IPS-NIHi7 (cell line): ENCODE measurements around the gene TNFRSF18.

ENCODE experiments used
- DNase-seq: peaks from one replicate; pipeline ENCODE4 v3.0.0; 2012; ENCODE audit warnings: mixed read lengths; ENCODE audit errors: extremely low spot score

TNFRSF18 gene

GRCh38 chr1:1166642-1167397, 39.6 kb downstream of the TNFRSF18 start:
- no peak for DNase-seq

GRCh38 chr1:1165900-1166421, 40.4 kb downstream of the TNFRSF18 start:
- DNase-seq: no peak

GRCh38 chr1:1165485-1165884, 40.9 kb downstream of the TNFRSF18 start:
- no peak for DNase-seq

GRCh38 chr1:1164701-1165451, 41.5 kb downstream of the TNFRSF18 start:
- peak; percentile 61 for DNase-seq

GRCh38 chr1:1164361-1164700, 42.1 kb downstream of the TNFRSF18 start:
- no peak for DNase-seq

GRCh38 chr1:1163538-1164070, 42.8 kb downstream of the TNFRSF18 start:
- no peak for DNase-seq

GRCh38 chr1:1162597-1163537, 43.5 kb downstream of the TNFRSF18 start:
- peak; percentile 69 for DNase-seq

- DNase-seq: no peak
Measured at GRCh38 chr1:1161683-1162079, 44.7 kb downstream of the TNFRSF18 start.

GRCh38 chr1:1161078-1161682, 45.2 kb downstream of the TNFRSF18 start:
- no peak for DNase-seq

- DNase-seq: no peak
Measured at GRCh38 chr1:1160281-1160930, 46.0 kb downstream of the TNFRSF18 start.

GRCh38 chr1:1157914-1158710, 48.3 kb downstream of the TNFRSF18 start:
- peak; percentile 56 for DNase-seq

GRCh38 chr1:1157426-1157913, 48.9 kb downstream of the TNFRSF18 start:
- peak; percentile 90 for DNase-seq

- DNase-seq: no peak
Measured at GRCh38 chr1:1157033-1157365, 49.4 kb downstream of the TNFRSF18 start.

GRCh38 chr1:1156140-1157032, 50.0 kb downstream of the TNFRSF18 start:
- DNase-seq: no peak

GRCh38 chr1:1155258-1155657, 51.1 kb downstream of the TNFRSF18 start:
- no peak for DNase-seq

- DNase-seq: no peak
Measured at GRCh38 chr1:1153874-1154273, 52.5 kb downstream of the TNFRSF18 start.
